GM23338 (cell line): ENCODE measurements around the gene NFIA. TPM values are rescaled to one million over a fixed set of nuclear protein-coding genes. Genes with fewer than 3 reads are reported as not detected.
A peak's percentile ranks its signal among the peaks of the same experiment; 100 is the strongest.

Source experiments
- ATAC-seq: fragments of 200-7000 bp; cut with Tn5 transposase; 3 replicates; pipeline ENCODE4 v1.9.1; 2020
- DNase-seq: peaks from one replicate; pipeline ENCODE4 v3.0.0-alpha.2; 2015; ENCODE audit warnings: low spot score
- H2AFZ ChIP-seq: fragments of 200-600 bp; sonication (generic); 2 replicates; pipeline ENCODE4 v1.8.0; 2016; ENCODE audit warnings: antibody characterized with exemption, mild to moderate bottlenecking, moderate library complexity
- H3F3A ChIP-seq: fragments of 200-600 bp; sonication (generic); replicated peaks from 2 replicates; pipeline ENCODE4 v1.8.0; 2017; ENCODE audit warnings: antibody characterized with exemption, mixed run types, low read depth
- H3K27ac ChIP-seq: fragments of 200-600 bp; sonication (generic); 2 replicates; pipeline ENCODE4 v1.6.1; 2016; ENCODE audit warnings: low read depth
- H3K27me3 ChIP-seq: fragments of 200-600 bp; sonication (generic); 2 replicates; pipeline ENCODE4 v1.8.0; 2016; ENCODE audit warnings: mild to moderate bottlenecking, mixed run types, moderate library complexity; ENCODE audit not compliant: insufficient read depth
- H3K36me3 ChIP-seq: fragments of 200-600 bp; sonication (generic); 2 replicates; pipeline ENCODE4 v1.8.0; 2016; ENCODE audit warnings: mild to moderate bottlenecking; ENCODE audit not compliant: insufficient read depth
- H3K4me1 ChIP-seq: fragments of 200-600 bp; sonication (generic); 2 replicates; pipeline ENCODE4 v1.8.0; 2016; ENCODE audit warnings: mild to moderate bottlenecking, moderate library complexity; ENCODE audit not compliant: insufficient read depth
- H3K4me2 ChIP-seq: fragments of 200-600 bp; sonication (generic); 2 replicates; pipeline ENCODE4 v1.7.1; 2017; ENCODE audit warnings: mixed run types
- H3K4me3 ChIP-seq: fragments of 200-600 bp; sonication (generic); 2 replicates; pipeline ENCODE4 v1.6.1; 2016; ENCODE audit warnings: mixed run types
- H3K79me2 ChIP-seq: fragments of 200-600 bp; sonication (generic); replicated peaks from 2 replicates; pipeline ENCODE4 v1.8.0; 2017; ENCODE audit warnings: mild to moderate bottlenecking; ENCODE audit not compliant: insufficient read depth
- H3K9me2 ChIP-seq: fragments of 200-600 bp; sonication (generic); 2 replicates; pipeline ENCODE4 v1.8.0; 2017; ENCODE audit not compliant: insufficient read depth
- H4K20me1 ChIP-seq: fragments of 200-600 bp; sonication (generic); replicated peaks from 2 replicates; pipeline ENCODE4 v1.8.0; 2017; ENCODE audit warnings: mild to moderate bottlenecking; ENCODE audit not compliant: insufficient read depth
- H3K27ac Mint-ChIP-seq: 2 replicates; pipeline ENCODE4 v1.8.0; 2020; ENCODE audit warnings: inconsistent platforms, mild to moderate bottlenecking, moderate library complexity, mixed read lengths
- H3K27me3 Mint-ChIP-seq: 3 replicates; pipeline ENCODE4 v1.8.0; 2022; ENCODE audit warnings: low read depth, mild to moderate bottlenecking, moderate library complexity, mixed read lengths, inconsistent platforms; ENCODE audit not compliant: insufficient read depth, poor library complexity
- H3K36me3 Mint-ChIP-seq: 3 replicates; pipeline ENCODE4 v1.8.0; 2021; ENCODE audit warnings: low read depth, mild to moderate bottlenecking, inconsistent platforms, moderate library complexity, mixed read lengths
- H3K4me1 Mint-ChIP-seq: 3 replicates; pipeline ENCODE4 v1.8.0; 2020; ENCODE audit warnings: mild to moderate bottlenecking, inconsistent platforms, mixed read lengths
- H3K4me3 Mint-ChIP-seq: 3 replicates; pipeline ENCODE4 v1.8.0; 2021; ENCODE audit warnings: moderate library complexity, mild to moderate bottlenecking, inconsistent platforms, mixed read lengths
- H3K9me3 Mint-ChIP-seq: 3 replicates; pipeline ENCODE4 v1.8.0; 2020; ENCODE audit warnings: moderate library complexity, mild to moderate bottlenecking, inconsistent platforms, mixed read lengths
- CTCF ChIP-seq, 2 experiments: fragments of 200-600 bp in 1 of 2; sonication (generic) in 1 of 2; conservative IDR thresholded peaks; 2 replicates each; pipeline versions ENCODE4 v1.5.1 to v1.6.1; 2016 to 2017; ENCODE audit warnings: antibody characterized with exemption in 2 of 2, low read depth in 2 of 2, mild to moderate bottlenecking in 2 of 2, moderate library complexity in 1 of 2
- ETS1 ChIP-seq: IDR thresholded peaks from 2 replicates; pipeline ENCODE4 v1.6.1; 2016; ENCODE audit warnings: antibody characterized with exemption
- EZH2 ChIP-seq: fragments of 200-600 bp; sonication (generic); IDR thresholded peaks from one replicate; pipeline ENCODE4 v1.8.0; 2017; ENCODE audit warnings: antibody characterized with exemption, mild to moderate bottlenecking, low read depth; ENCODE audit not compliant: unreplicated experiment
- EZH2phosphoT487 ChIP-seq: fragments of 200-600 bp; sonication (generic); IDR thresholded peaks from one replicate; pipeline ENCODE4 v1.8.1; 2018; ENCODE audit warnings: antibody characterized with exemption; ENCODE audit not compliant: unreplicated experiment
- JUNB ChIP-seq: IDR thresholded peaks from one replicate; pipeline ENCODE4 v1.6.1; 2016; ENCODE audit warnings: antibody characterized with exemption; ENCODE audit not compliant: unreplicated experiment
- NANOG ChIP-seq: IDR thresholded peaks from 2 replicates; pipeline ENCODE4 v1.6.1; 2016; ENCODE audit warnings: antibody characterized with exemption, borderline replicate concordance
- POLR2AphosphoS5 ChIP-seq: IDR thresholded peaks from 2 replicates; pipeline ENCODE4 v1.6.1; 2016; ENCODE audit warnings: antibody characterized with exemption, low read depth
- REST ChIP-seq: IDR thresholded peaks from one replicate; pipeline ENCODE4 v1.6.1; 2018; ENCODE audit warnings: antibody characterized with exemption; ENCODE audit not compliant: unreplicated experiment
- ZNF114 ChIP-seq: fragments of 250-450 bp; sonication (Bioruptor Pico); IDR thresholded peaks from 2 replicates; pipeline ENCODE4 v1.5.0; 2020; ENCODE audit warnings: mild to moderate bottlenecking, moderate library complexity
- polyA plus RNA-seq: library from polyadenylated mRNA; unstranded; fragments of >200 nt; fragmentation: Nextera tagmentation; extraction: Ambion mirVana; gene quantifications from 2 replicates; pipeline ENCODE4 v1.2.1, GENCODE V29; 2016
- total RNA-seq: library from RNA; depleted of rRNA; stranded (reverse); fragments of >200 nt; shearing (Covaris generic); gene quantifications from 2 replicates; pipeline ENCODE4 v1.2.3, GENCODE V29; 2014

The NFIA gene
- total and polyA plus RNA-seq, 2 experiments from 2014 or later: 0.97 to 2.3 TPM

GRCh38 chr1:61174060-61174795 lies 91.9 kb downstream of the NFIA start:
- no peak overlapping the region for H3K4me3 ChIP-seq
- TF ChIP-seq POLR2AphosphoS5 (no peak), EZH2 (no peak)
- H3K27ac Mint-ChIP-seq: no peak overlapping the region
- H3K4me2 ChIP-seq: no peak overlapping the region
- H3K9me3 Mint-ChIP-seq: no peaks in the 10 kb centered on the region
- H3K9me2 ChIP-seq: no peaks in the 10 kb centered on the region
- DNase-seq (no peak), ATAC-seq (peak; percentile 80)
- no peaks in the 10 kb centered on the region for H3K27me3 ChIP-seq
- H3K79me2 ChIP-seq: no peaks in the 10 kb centered on the region
- H2AFZ ChIP-seq: 0 out of 2 replicates have a peak overlapping the region, but pooled peaks have one; percentile 53
- no peak overlapping the region for H3K27ac ChIP-seq
- no peaks in the 10 kb centered on the region for H3K36me3 Mint-ChIP-seq
- H3K4me1 Mint-ChIP-seq: peaks cover 23% of the 10 kb centered on the region
- no peaks in the 10 kb centered on the region for H3F3A ChIP-seq
- peaks cover 10% of the 10 kb centered on the region for H3K4me1 ChIP-seq
- H3K27me3 Mint-ChIP-seq: no peaks in the 10 kb centered on the region
- H3K4me3 Mint-ChIP-seq: no peak overlapping the region
- H3K36me3 ChIP-seq: no peaks in the 10 kb centered on the region
- no peaks in the 10 kb centered on the region for H4K20me1 ChIP-seq

GRCh38 chr1:61175976-61176375 lies 93.6 kb downstream of the NFIA start:
- Histone ChIP-seq H3K79me2 (no peaks in the 10 kb centered on the region), H3K9me2 (no peaks in the 10 kb centered on the region), H3K36me3 (no peaks in the 10 kb centered on the region), H3K27ac (no peak overlapping the region), H3K4me1 (peaks cover 8% of the 10 kb centered on the region; the same call in 1 of the 2 replicates), H2AFZ (0 out of 2 replicates have a peak overlapping the region, but pooled peaks have one; percentile 23), H3K27me3 (no peaks in the 10 kb centered on the region), H4K20me1 (no peaks in the 10 kb centered on the region), H3K4me3 (no peak overlapping the region), H3F3A (no peaks in the 10 kb centered on the region), H3K4me2 (no peak overlapping the region)
- no peaks in the 10 kb centered on the region for H3K9me3 Mint-ChIP-seq
- no peaks in the 10 kb centered on the region for H3K27me3 Mint-ChIP-seq
- no peak overlapping the region for H3K27ac Mint-ChIP-seq
- DNase-seq (no peak), ATAC-seq (no peak; the same call in 2 of the 3 replicates)
- no peaks in the 10 kb centered on the region for H3K36me3 Mint-ChIP-seq
- no peak overlapping the region for H3K4me3 Mint-ChIP-seq
- H3K4me1 Mint-ChIP-seq: peaks cover 18% of the 10 kb centered on the region
- TF ChIP-seq ZNF114 (CRISPR knock-in tag) (no peak), NANOG (no peak), ETS1 (no peak), REST (no peak), EZH2phosphoT487 (no peak), JUNB (no peak), CTCF (conservative IDR thresholded peaks at IDR 0.05; ENCODE audit: low read depth in 2 of 2) (no peak)
